GM23338 (cell line): ENCODE data around the gene AHCYL1. TPM values are rescaled to one million over a fixed set of nuclear protein-coding genes. Genes with fewer than 3 reads are reported as not detected.

Source experiments
- ATAC-seq: fragments of 200-7000 bp; cut with Tn5 transposase; 3 replicates; pipeline ENCODE4 v1.9.1; 2020
- DNase-seq: peaks from one replicate; pipeline ENCODE4 v3.0.0-alpha.2; 2015; ENCODE audit warnings: low spot score
- H2AFZ ChIP-seq: fragments of 200-600 bp; sonication (generic); 2 replicates; pipeline ENCODE4 v1.8.0; 2016; ENCODE audit warnings: antibody characterized with exemption, mild to moderate bottlenecking, moderate library complexity
- H3F3A ChIP-seq: fragments of 200-600 bp; sonication (generic); replicated peaks from 2 replicates; pipeline ENCODE4 v1.8.0; 2017; ENCODE audit warnings: antibody characterized with exemption, mixed run types, low read depth
- H3K27ac ChIP-seq: fragments of 200-600 bp; sonication (generic); 2 replicates; pipeline ENCODE4 v1.6.1; 2016; ENCODE audit warnings: low read depth
- H3K27me3 ChIP-seq: fragments of 200-600 bp; sonication (generic); 2 replicates; pipeline ENCODE4 v1.8.0; 2016; ENCODE audit warnings: mild to moderate bottlenecking, mixed run types, moderate library complexity; ENCODE audit not compliant: insufficient read depth
- H3K36me3 ChIP-seq: fragments of 200-600 bp; sonication (generic); 2 replicates; pipeline ENCODE4 v1.8.0; 2016; ENCODE audit warnings: mild to moderate bottlenecking; ENCODE audit not compliant: insufficient read depth
- H3K4me1 ChIP-seq: fragments of 200-600 bp; sonication (generic); 2 replicates; pipeline ENCODE4 v1.8.0; 2016; ENCODE audit warnings: mild to moderate bottlenecking, moderate library complexity; ENCODE audit not compliant: insufficient read depth
- H3K4me2 ChIP-seq: fragments of 200-600 bp; sonication (generic); 2 replicates; pipeline ENCODE4 v1.7.1; 2017; ENCODE audit warnings: mixed run types
- H3K4me3 ChIP-seq: fragments of 200-600 bp; sonication (generic); 2 replicates; pipeline ENCODE4 v1.6.1; 2016; ENCODE audit warnings: mixed run types
- H3K79me2 ChIP-seq: fragments of 200-600 bp; sonication (generic); replicated peaks from 2 replicates; pipeline ENCODE4 v1.8.0; 2017; ENCODE audit warnings: mild to moderate bottlenecking; ENCODE audit not compliant: insufficient read depth
- H3K9me2 ChIP-seq: fragments of 200-600 bp; sonication (generic); 2 replicates; pipeline ENCODE4 v1.8.0; 2017; ENCODE audit not compliant: insufficient read depth
- H4K20me1 ChIP-seq: fragments of 200-600 bp; sonication (generic); replicated peaks from 2 replicates; pipeline ENCODE4 v1.8.0; 2017; ENCODE audit warnings: mild to moderate bottlenecking; ENCODE audit not compliant: insufficient read depth
- H3K27ac Mint-ChIP-seq: 2 replicates; pipeline ENCODE4 v1.8.0; 2020; ENCODE audit warnings: inconsistent platforms, mild to moderate bottlenecking, moderate library complexity, mixed read lengths
- H3K27me3 Mint-ChIP-seq: 3 replicates; pipeline ENCODE4 v1.8.0; 2022; ENCODE audit warnings: low read depth, mild to moderate bottlenecking, moderate library complexity, mixed read lengths, inconsistent platforms; ENCODE audit not compliant: insufficient read depth, poor library complexity
- H3K36me3 Mint-ChIP-seq: 3 replicates; pipeline ENCODE4 v1.8.0; 2021; ENCODE audit warnings: low read depth, mild to moderate bottlenecking, inconsistent platforms, moderate library complexity, mixed read lengths
- H3K4me1 Mint-ChIP-seq: 3 replicates; pipeline ENCODE4 v1.8.0; 2020; ENCODE audit warnings: mild to moderate bottlenecking, inconsistent platforms, mixed read lengths
- H3K4me3 Mint-ChIP-seq: 3 replicates; pipeline ENCODE4 v1.8.0; 2021; ENCODE audit warnings: moderate library complexity, mild to moderate bottlenecking, inconsistent platforms, mixed read lengths
- H3K9me3 Mint-ChIP-seq: 3 replicates; pipeline ENCODE4 v1.8.0; 2020; ENCODE audit warnings: moderate library complexity, mild to moderate bottlenecking, inconsistent platforms, mixed read lengths
- CREB1 ChIP-seq: fragments of 250-450 bp; sonication (Bioruptor Pico); IDR thresholded peaks from 2 replicates; pipeline ENCODE4 v1.5.0; 2020; ENCODE audit warnings: low read depth, mild to moderate bottlenecking, moderate library complexity
- EZH2phosphoT487 ChIP-seq: fragments of 200-600 bp; sonication (generic); IDR thresholded peaks from one replicate; pipeline ENCODE4 v1.8.1; 2018; ENCODE audit warnings: antibody characterized with exemption; ENCODE audit not compliant: unreplicated experiment
- NANOG ChIP-seq: IDR thresholded peaks from 2 replicates; pipeline ENCODE4 v1.6.1; 2016; ENCODE audit warnings: antibody characterized with exemption, borderline replicate concordance
- POLR2AphosphoS5 ChIP-seq: IDR thresholded peaks from 2 replicates; pipeline ENCODE4 v1.6.1; 2016; ENCODE audit warnings: antibody characterized with exemption, low read depth
- REST ChIP-seq: IDR thresholded peaks from one replicate; pipeline ENCODE4 v1.6.1; 2018; ENCODE audit warnings: antibody characterized with exemption; ENCODE audit not compliant: unreplicated experiment
- STAT1 ChIP-seq: IDR thresholded peaks from one replicate; pipeline ENCODE4 v1.6.1; 2016; ENCODE audit warnings: antibody characterized with exemption; ENCODE audit not compliant: unreplicated experiment
- ZNF114 ChIP-seq: fragments of 250-450 bp; sonication (Bioruptor Pico); IDR thresholded peaks from 2 replicates; pipeline ENCODE4 v1.5.0; 2020; ENCODE audit warnings: mild to moderate bottlenecking, moderate library complexity
- ZNF331 ChIP-seq: fragments of 250-450 bp; sonication (Bioruptor Pico); IDR thresholded peaks from 2 replicates; pipeline ENCODE4 v1.5.0; 2020; ENCODE audit warnings: low read depth, mild to moderate bottlenecking, moderate library complexity
- polyA plus RNA-seq: library from polyadenylated mRNA; unstranded; fragments of >200 nt; fragmentation: Nextera tagmentation; extraction: Ambion mirVana; gene quantifications from 2 replicates; pipeline ENCODE4 v1.2.1, GENCODE V29; 2016
- total RNA-seq: library from RNA; depleted of rRNA; stranded (reverse); fragments of >200 nt; shearing (Covaris generic); gene quantifications from 2 replicates; pipeline ENCODE4 v1.2.3, GENCODE V29; 2014
- TF ChIP-seq, protein P1 (sequence below): fragments of 250-450 bp; sonication (Bioruptor Pico); IDR thresholded peaks from 2 replicates; pipeline ENCODE4 v1.5.0; 2020; ENCODE audit warnings: mild to moderate bottlenecking, moderate library complexity
- TF ChIP-seq, protein P2 (sequence below): IDR thresholded peaks from 2 replicates; pipeline ENCODE4 v1.6.1; 2016; ENCODE audit warnings: antibody characterized with exemption

The AHCYL1 gene
- total and polyA plus RNA-seq, 2 experiments from 2014 or later = 63.3 to 70.0 TPM

DNA sequence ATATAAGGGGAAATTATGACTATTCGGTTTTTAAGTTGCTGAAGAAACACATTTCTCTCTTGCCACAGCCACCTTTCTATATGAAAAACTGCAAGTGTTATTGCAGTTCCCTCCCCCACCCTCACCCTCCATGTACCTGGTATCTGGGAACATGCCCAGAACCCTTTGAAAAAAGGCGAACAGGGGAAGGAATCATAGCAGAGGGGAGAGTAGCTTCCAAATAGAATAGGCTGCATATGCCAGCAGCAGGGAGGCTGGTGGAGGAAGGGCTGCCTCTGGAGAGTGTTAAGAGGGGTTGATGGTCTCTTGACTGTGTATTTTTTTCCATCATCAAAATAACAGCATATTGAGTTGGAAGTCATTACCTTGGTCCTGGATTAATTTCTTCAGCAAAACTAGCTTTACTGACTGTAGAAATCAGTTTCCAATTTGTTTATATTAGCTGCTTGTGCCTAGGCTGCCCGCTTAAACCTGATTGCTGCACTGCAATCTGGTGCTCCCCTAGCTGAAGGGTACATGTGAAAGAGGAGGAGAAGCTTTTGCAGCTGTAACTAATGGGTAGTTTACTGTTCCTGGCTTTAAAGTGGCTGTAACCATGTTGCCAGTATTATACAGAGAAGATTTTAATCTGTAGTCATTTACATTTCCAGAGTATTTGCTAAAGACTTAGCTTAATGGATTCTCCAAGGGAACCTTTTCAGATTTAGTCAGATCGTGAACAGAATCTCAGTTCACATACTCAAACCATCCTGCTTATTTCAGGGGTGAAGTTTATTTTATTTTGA is 22.7 kb downstream of the AHCYL1 start:
- DNase-seq (peak; percentile 14), ATAC-seq (peak; percentile 56)
- Histone ChIP-seq H3K4me2 (peak overlapping the region; percentile 18; the same call in 1 of the 2 replicates), H3F3A (no peaks in the 10 kb centered on the region), H3K79me2 (peaks cover 50% of the 10 kb centered on the region), H3K4me1 (peaks cover 49% of the 10 kb centered on the region), H3K9me2 (no peaks in the 10 kb centered on the region), H3K4me3 (no peak overlapping the region), H3K27me3 (no peaks in the 10 kb centered on the region), H3K36me3 (peaks cover 21% of the 10 kb centered on the region), H3K27ac (no peak overlapping the region), H2AFZ (no peak overlapping the region), H4K20me1 (peaks cover 15% of the 10 kb centered on the region; the same call in 1 of the 2 replicates)
- H3K4me3 Mint-ChIP-seq = peak overlapping the region; percentile 22; the same call in 1 of the 3 replicates
- H3K27me3 Mint-ChIP-seq = no peaks in the 10 kb centered on the region
- peaks cover 31% of the 10 kb centered on the region for H3K36me3 Mint-ChIP-seq
- no peaks in the 10 kb centered on the region for H3K9me3 Mint-ChIP-seq
- no peak for TF ChIP-seq CREB1 (CRISPR knock-in tag)
- TF ChIP-seq ZNF114 = no peak
- peaks cover 57% of the 10 kb centered on the region for H3K4me1 Mint-ChIP-seq
- peak overlapping the region; percentile 79 for H3K27ac Mint-ChIP-seq

DNA sequence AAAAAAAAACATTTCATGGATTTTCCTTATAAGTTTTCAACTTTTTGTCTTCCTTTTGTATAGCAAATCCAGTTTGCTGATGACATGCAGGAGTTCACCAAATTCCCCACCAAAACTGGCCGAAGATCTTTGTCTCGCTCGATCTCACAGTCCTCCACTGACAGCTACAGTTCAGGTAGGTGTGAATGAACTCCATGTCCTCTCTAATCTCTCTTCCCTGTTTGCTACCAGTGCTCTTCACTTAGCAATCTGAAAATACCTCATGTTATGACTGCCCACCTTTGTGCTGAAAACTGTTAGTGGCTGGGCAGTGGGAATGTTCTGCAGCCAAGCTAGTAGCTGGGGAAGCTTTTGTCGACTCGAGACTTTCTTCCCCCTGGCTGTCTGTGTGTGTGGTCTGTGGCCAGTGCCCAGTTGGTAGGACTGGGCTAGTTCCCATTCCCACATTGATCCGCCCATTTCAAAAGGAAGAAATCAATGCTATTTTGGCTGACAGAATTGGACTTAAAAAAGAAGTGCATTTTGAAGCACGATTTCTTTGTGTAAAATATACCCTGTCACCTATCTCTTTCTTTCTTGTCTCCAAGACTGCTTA is 24.5 kb downstream of the AHCYL1 start:
- H3K4me3 ChIP-seq = no peak overlapping the region
- H3K4me3 Mint-ChIP-seq = no peak overlapping the region
- no peak for TF ChIP-seq ZNF331
- TF ChIP-seq POLR2AphosphoS5 = no peak
- TF ChIP-seq NANOG = no peak
- no peak for TF ChIP-seq REST
- TF ChIP-seq, protein P1, sequence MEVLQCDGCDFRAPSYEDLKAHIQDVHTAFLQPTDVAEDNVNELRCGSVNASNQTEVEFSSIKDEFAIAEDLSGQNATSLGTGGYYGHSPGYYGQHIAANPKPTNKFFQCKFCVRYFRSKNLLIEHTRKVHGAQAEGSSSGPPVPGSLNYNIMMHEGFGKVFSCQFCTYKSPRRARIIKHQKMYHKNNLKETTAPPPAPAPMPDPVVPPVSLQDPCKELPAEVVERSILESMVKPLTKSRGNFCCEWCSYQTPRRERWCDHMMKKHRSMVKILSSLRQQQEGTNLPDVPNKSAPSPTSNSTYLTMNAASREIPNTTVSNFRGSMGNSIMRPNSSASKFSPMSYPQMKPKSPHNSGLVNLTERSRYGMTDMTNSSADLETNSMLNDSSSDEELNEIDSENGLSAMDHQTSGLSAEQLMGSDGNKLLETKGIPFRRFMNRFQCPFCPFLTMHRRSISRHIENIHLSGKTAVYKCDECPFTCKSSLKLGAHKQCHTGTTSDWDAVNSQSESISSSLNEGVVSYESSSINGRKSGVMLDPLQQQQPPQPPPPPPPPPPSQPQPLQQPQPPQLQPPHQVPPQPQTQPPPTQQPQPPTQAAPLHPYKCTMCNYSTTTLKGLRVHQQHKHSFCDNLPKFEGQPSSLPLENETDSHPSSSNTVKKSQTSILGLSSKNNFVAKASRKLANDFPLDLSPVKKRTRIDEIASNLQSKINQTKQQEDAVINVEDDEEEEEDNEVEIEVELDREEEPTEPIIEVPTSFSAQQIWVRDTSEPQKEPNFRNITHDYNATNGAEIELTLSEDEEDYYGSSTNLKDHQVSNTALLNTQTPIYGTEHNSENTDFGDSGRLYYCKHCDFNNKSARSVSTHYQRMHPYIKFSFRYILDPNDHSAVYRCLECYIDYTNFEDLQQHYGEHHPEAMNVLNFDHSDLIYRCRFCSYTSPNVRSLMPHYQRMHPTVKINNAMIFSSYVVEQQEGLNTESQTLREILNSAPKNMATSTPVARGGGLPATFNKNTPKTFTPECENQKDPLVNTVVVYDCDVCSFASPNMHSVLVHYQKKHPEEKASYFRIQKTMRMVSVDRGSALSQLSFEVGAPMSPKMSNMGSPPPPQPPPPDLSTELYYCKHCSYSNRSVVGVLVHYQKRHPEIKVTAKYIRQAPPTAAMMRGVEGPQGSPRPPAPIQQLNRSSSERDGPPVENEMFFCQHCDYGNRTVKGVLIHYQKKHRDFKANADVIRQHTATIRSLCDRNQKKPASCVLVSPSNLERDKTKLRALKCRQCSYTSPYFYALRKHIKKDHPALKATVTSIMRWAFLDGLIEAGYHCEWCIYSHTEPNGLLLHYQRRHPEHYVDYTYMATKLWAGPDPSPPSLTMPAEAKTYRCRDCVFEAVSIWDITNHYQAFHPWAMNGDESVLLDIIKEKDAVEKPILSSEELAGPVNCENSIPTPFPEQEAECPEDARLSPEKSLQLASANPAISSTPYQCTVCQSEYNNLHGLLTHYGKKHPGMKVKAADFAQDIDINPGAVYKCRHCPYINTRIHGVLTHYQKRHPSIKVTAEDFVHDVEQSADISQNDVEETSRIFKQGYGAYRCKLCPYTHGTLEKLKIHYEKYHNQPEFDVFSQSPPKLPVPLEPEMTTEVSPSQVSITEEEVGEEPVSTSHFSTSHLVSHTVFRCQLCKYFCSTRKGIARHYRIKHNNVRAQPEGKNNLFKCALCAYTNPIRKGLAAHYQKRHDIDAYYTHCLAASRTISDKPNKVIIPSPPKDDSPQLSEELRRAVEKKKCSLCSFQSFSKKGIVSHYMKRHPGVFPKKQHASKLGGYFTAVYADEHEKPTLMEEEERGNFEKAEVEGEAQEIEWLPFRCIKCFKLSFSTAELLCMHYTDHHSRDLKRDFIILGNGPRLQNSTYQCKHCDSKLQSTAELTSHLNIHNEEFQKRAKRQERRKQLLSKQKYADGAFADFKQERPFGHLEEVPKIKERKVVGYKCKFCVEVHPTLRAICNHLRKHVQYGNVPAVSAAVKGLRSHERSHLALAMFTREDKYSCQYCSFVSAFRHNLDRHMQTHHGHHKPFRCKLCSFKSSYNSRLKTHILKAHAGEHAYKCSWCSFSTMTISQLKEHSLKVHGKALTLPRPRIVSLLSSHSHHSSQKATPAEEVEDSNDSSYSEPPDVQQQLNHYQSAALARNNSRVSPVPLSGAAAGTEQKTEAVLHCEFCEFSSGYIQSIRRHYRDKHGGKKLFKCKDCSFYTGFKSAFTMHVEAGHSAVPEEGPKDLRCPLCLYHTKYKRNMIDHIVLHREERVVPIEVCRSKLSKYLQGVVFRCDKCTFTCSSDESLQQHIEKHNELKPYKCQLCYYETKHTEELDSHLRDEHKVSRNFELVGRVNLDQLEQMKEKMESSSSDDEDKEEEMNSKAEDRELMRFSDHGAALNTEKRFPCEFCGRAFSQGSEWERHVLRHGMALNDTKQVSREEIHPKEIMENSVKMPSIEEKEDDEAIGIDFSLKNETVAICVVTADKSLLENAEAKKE (CRISPR knock-in tag) = no peak
- no peak for TF ChIP-seq CREB1 (CRISPR knock-in tag)
- TF ChIP-seq, protein P2, sequence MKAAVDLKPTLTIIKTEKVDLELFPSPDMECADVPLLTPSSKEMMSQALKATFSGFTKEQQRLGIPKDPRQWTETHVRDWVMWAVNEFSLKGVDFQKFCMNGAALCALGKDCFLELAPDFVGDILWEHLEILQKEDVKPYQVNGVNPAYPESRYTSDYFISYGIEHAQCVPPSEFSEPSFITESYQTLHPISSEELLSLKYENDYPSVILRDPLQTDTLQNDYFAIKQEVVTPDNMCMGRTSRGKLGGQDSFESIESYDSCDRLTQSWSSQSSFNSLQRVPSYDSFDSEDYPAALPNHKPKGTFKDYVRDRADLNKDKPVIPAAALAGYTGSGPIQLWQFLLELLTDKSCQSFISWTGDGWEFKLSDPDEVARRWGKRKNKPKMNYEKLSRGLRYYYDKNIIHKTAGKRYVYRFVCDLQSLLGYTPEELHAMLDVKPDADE = no peak
- TF ChIP-seq EZH2phosphoT487 = no peak
- no peak for TF ChIP-seq STAT1

More for the DNA sequence above, 24.5 kb downstream of the AHCYL1 start:
- DNase-seq (no peak), ATAC-seq (no peak)
- Histone ChIP-seq H3K27me3 (no peaks in the 10 kb centered on the region), H3K27ac (no peak overlapping the region), H4K20me1 (peaks cover 15% of the 10 kb centered on the region; the same call in 1 of the 2 replicates), H3K36me3 (peaks cover 34% of the 10 kb centered on the region), H3F3A (no peaks in the 10 kb centered on the region), H3K79me2 (peaks cover 39% of the 10 kb centered on the region), H3K9me2 (no peaks in the 10 kb centered on the region), H3K4me1 (peaks cover 32% of the 10 kb centered on the region), H3K4me2 (no peak overlapping the region), H2AFZ (no peak overlapping the region)
- H3K4me1 Mint-ChIP-seq = peaks cover 39% of the 10 kb centered on the region
- H3K27ac Mint-ChIP-seq = no peak overlapping the region
- H3K9me3 Mint-ChIP-seq = no peaks in the 10 kb centered on the region
- H3K27me3 Mint-ChIP-seq = no peaks in the 10 kb centered on the region
- H3K36me3 Mint-ChIP-seq = peaks cover 42% of the 10 kb centered on the region
